Mammary epithelial cell (primary cell): ENCODE measurements around the gene ECHDC3.

Source experiments
- EZH2 ChIP-seq: IDR thresholded peaks from 2 replicates; pipeline ENCODE4 v1.6.1; 2012; ENCODE audit warnings: low read length, inconsistent platforms, borderline replicate concordance
- TF ChIP-seq, protein P1 (sequence below), 2 donors: IDR thresholded peaks in 1 of 2; conservative IDR thresholded peaks in 1 of 2; 2 replicates each; pipeline ENCODE4 v1.5.1; 2011 to 2012; ENCODE audit warnings: inconsistent platforms in 2 of 2, low read length in 2 of 2, mild to moderate bottlenecking in 2 of 2, control low read depth in 1 of 2, low read depth in 1 of 2; ENCODE audit not compliant: insufficient read depth in 1 of 2; ENCODE audit errors: extremely low read depth in 1 of 2

DNA sequence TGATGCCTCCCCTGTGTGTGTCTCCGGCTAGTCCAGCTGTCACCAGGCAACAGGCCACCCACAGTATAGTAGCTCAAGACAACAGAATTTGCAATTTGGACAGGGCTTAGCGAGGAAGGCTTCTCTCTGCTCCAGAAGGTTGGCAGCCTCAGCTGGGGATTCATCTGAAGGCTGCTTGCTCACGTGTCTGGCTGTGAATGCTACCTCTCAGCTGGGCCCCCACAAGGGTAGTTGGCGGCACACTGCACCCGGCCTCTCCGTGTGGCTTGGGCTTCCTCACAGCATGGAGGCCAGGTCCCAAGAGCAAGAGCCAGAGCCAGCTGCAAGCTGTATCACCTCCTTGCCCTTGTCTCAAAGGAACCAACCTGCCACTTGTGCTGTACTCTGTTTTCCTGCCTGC is 19.2 kb downstream of the ECHDC3 start:
- TF ChIP-seq, protein P1, sequence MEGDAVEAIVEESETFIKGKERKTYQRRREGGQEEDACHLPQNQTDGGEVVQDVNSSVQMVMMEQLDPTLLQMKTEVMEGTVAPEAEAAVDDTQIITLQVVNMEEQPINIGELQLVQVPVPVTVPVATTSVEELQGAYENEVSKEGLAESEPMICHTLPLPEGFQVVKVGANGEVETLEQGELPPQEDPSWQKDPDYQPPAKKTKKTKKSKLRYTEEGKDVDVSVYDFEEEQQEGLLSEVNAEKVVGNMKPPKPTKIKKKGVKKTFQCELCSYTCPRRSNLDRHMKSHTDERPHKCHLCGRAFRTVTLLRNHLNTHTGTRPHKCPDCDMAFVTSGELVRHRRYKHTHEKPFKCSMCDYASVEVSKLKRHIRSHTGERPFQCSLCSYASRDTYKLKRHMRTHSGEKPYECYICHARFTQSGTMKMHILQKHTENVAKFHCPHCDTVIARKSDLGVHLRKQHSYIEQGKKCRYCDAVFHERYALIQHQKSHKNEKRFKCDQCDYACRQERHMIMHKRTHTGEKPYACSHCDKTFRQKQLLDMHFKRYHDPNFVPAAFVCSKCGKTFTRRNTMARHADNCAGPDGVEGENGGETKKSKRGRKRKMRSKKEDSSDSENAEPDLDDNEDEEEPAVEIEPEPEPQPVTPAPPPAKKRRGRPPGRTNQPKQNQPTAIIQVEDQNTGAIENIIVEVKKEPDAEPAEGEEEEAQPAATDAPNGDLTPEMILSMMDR (conservative IDR thresholded peaks at IDR 0.05 in 1 of 2, IDR thresholded peaks at IDR 0.05 in 1 of 2; ENCODE audit: extremely low read depth in 1 of 2, insufficient read depth in 1 of 2, low read depth in 1 of 2, low read length in 2 of 2), result no peak
- no peak for TF ChIP-seq EZH2
